Measurements from ENCODE around the gene CENPW. TPM values are rescaled to one million over a fixed set of nuclear protein-coding genes. Genes with fewer than 3 reads are reported as not detected.

CENPW gene
- total RNA-seq, 1 experiment from 2014 or later = 82.3 TPM

DNA sequence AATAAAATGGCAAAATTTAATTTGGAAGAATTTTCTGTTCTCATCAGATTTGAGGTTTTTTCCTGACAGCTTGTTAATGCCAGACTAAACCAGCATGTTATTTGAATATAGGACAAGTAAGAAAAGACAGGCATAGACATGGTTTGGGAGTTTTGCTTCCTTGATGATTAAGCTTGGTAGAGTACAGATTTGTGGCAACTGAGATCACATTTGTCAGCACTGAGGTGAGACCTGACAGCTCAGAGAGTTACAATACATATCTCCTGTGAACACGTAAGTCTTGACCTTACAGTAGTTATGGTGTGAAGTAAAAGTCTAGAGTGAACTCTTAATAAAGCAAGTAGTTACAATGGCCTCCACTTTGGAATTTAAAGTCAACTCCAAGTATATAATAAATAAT is 34.5 kb downstream of the CENPW start:
- H3K9me3 ChIP-seq (ENCODE audit: control insufficient read depth, low read depth, low read length) = no peaks in the 10 kb centered on the region
- no peaks in the 10 kb centered on the region for H3K27me3 ChIP-seq (ENCODE audit: insufficient read depth, low read length)
- no peak overlapping the region for H2BK120ac ChIP-seq (ENCODE audit: low read depth, low read length, poor library complexity, severe bottlenecking)
- no peak overlapping the region for H3K4me2 ChIP-seq (ENCODE audit: insufficient read depth, insufficient read length, low read length)
- H3K27ac Mint-ChIP-seq = no peak overlapping the region
- H3K27me3 Mint-ChIP-seq (ENCODE audit: low read depth) = no peaks in the 10 kb centered on the region
- no peaks in the 10 kb centered on the region for H3K23me2 ChIP-seq (ENCODE audit: insufficient read length, low read depth, low read length, poor library complexity, severe bottlenecking)
- H3K56ac ChIP-seq (ENCODE audit: insufficient read length, low read depth, low read length) = no peak overlapping the region
- no peak overlapping the region for H3K23ac ChIP-seq (ENCODE audit: insufficient read length, low read depth, low read length)
- TF ChIP-seq, protein P1, sequence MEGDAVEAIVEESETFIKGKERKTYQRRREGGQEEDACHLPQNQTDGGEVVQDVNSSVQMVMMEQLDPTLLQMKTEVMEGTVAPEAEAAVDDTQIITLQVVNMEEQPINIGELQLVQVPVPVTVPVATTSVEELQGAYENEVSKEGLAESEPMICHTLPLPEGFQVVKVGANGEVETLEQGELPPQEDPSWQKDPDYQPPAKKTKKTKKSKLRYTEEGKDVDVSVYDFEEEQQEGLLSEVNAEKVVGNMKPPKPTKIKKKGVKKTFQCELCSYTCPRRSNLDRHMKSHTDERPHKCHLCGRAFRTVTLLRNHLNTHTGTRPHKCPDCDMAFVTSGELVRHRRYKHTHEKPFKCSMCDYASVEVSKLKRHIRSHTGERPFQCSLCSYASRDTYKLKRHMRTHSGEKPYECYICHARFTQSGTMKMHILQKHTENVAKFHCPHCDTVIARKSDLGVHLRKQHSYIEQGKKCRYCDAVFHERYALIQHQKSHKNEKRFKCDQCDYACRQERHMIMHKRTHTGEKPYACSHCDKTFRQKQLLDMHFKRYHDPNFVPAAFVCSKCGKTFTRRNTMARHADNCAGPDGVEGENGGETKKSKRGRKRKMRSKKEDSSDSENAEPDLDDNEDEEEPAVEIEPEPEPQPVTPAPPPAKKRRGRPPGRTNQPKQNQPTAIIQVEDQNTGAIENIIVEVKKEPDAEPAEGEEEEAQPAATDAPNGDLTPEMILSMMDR (conservative IDR thresholded peaks at IDR 0.05) = no peak
- no peaks in the 10 kb centered on the region for H3K79me2 ChIP-seq (ENCODE audit: insufficient read depth, low read length)
- no peak overlapping the region for H3K4me3 Mint-ChIP-seq
- no peak overlapping the region for H2BK20ac ChIP-seq (ENCODE audit: low read depth, low read length, poor library complexity, severe bottlenecking)
- H4K91ac ChIP-seq (ENCODE audit: insufficient read length, low read depth, low read length) = no peak overlapping the region
- H3K36me3 Mint-ChIP-seq (ENCODE audit: insufficient read depth in 1 of 3, low read depth in 3 of 3) = peaks cover 7 to 16% (median 8%) of the 10 kb centered on the region in 3 experiments; a peak in 5 of 7 replicates
- H4K5ac ChIP-seq (ENCODE audit: insufficient read length, low read depth, low read length) = no peak overlapping the region
- no peak overlapping the region for H2BK15ac ChIP-seq (ENCODE audit: low read depth, low read length)
- H4K20me1 ChIP-seq (ENCODE audit: control insufficient read depth, insufficient read depth, insufficient read length) = no peaks in the 10 kb centered on the region
- no peak overlapping the region for H3K18ac ChIP-seq (ENCODE audit: insufficient read length, low read depth, low read length)
- H2AK5ac ChIP-seq (ENCODE audit: insufficient read length, low read length) = no peak overlapping the region
- H3K79me1 ChIP-seq (ENCODE audit: insufficient read depth, low read depth, low read length, poor library complexity, severe bottlenecking) = no peaks in the 10 kb centered on the region
- H3K4me1 ChIP-seq (ENCODE audit: insufficient read depth, low read length) = no peaks in the 10 kb centered on the region
- WGBS (ENCODE audit: extremely low coverage, insufficient read length, low lambda C conversion rate) = no CpG with 5 or more reads among the region's 1 CpG
- H3K4me1 Mint-ChIP-seq = peaks cover 11 to 12% of the 10 kb centered on the region in 2 experiments
- H3K27ac ChIP-seq (ENCODE audit: insufficient read length, low read depth, low read length) = no peak overlapping the region
- no peak overlapping the region for H2BK5ac ChIP-seq (ENCODE audit: insufficient read length, low read length)
- no peak overlapping the region for H2AFZ ChIP-seq (ENCODE audit: low read length)
- no peak for DNase-seq
- no peaks in the 10 kb centered on the region; a peak in 3 of 5 replicates for H3K9me3 Mint-ChIP-seq
- H3K4ac ChIP-seq (ENCODE audit: low read depth, low read length) = no peak overlapping the region
- H3K9ac ChIP-seq (ENCODE audit: extremely low read depth, insufficient read length, low read length) = no peak overlapping the region
- no peak overlapping the region for H3T11ph ChIP-seq (ENCODE audit: low read length)
- H2BK12ac ChIP-seq (ENCODE audit: insufficient read length, low read depth, low read length) = no peak overlapping the region
- H4K8ac ChIP-seq (replicated peaks; ENCODE audit: insufficient read length, low read depth, low read length) = no peak overlapping the region
- H3K14ac ChIP-seq (ENCODE audit: insufficient read depth, low read length) = no peak overlapping the region
